NCI-H524 (cell line): Measurements from ENCODE around the gene VPS37B.

Experiments
- DNase-seq, 2 experiments: peaks; one replicate each; lab custom pipeline; 2025; lab: John Stamatoyannopoulos, UW

Gene VPS37B

GRCh38 chr12:122866379-122866778 lies 29.5 kb downstream of the VPS37B start:
- DNase-seq = no peak

DNA sequence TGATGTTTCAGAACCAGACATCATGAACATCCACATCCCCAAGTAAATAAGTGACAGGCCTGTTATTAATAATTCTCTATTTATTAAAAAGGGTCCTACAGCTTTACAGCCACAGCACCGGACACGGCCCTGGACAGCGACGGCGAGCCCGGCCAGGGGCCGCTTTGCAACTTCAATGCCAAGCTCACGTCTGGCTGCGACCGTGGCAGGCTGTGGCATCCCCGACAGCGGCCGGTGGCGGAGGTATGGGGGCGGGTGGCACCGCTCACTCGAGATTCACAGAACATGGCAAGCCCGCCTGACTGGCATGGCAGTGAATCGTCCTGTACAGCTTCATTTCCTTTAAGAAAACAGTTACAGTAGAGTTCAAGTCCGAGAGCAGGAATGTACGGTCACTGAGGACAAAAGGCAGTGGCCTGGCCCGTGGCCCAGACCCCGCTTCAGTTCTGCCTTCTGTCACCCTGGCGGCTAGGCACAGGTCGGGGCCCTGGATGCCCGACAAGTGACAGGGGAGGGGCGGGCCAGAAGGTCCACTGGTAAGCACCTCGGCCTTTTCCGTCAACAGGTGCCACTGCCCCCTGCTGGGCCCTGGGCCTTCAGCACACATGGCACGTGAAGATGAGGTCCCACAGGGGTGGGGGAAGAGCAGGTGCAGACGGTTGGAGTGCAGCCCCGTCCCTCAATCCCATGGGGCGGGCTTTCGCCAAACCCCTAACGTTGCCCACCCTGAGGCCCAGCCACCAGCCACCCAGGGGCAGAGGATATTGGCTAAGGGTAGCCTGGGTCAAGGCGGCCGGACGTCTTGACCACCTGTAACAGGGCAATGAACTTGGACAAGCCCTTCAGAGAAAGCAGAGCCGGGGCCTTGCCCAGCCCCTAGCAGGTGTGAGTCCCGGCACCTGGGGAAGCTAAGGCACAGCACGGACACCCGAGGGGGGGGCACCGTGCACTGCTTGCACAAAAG lies 30.4 kb downstream of the VPS37B start:
- peak; percentile 26 to 34 for DNase-seq

DNA sequence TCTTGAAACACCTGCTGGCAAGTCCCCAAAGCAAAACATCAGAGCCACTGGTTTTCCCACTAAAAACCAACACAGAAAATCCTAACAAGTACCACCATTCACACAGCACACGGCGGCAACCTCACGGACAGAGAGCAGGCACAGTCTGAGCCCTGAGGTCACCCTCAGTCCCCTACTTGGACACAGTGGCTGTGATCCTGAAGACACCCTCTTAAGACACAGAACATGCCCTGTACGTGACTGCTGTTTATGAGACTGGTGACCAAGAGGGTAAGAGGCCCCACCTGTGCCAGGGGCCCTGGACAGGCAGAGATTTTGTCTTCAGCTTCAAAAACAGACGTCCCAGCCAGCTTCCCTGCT lies 31.1 kb downstream of the VPS37B start:
- no peak for DNase-seq

DNA sequence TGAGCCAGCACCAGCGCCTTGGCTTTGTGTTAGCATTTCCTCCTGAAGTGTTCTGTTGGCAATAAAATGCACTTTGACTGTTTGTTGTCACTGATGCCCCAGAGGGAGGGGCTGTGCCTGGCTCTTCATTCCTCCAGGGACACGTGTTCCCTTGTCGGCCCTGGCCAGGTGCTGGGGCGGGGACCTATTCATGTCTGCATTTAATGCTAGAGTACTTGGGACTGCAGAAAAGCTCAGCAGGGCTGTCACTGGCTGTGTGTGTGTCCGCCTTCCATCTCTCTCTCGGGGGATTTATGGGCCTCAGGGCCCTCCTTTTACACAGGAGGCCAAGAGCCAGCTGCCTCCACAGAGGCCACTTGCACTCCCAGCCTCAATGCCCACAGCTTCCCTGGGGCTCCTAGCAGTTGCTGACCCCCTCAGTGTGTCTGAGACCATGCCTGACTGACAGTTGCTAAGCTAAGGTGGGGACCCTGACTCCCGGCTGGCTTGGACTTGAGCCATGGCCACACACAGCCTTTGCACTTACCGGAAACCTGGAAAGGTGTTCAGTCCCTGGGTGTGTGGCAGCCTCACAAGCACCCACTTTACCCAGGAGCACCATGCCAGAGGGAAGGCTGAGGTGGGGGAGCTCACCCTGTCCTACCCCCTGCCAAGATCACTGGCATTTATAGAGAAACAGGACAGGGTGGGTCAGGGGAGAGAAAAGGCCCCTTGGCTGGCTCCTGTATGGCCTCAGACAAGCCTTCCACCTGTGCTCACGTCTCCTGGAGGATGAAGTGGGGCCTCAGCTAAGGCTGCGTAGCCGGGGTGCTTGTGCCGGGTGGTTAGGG lies 32.8 kb downstream of the VPS37B start:
- peak in 1 of 2 experiments; percentile 47 for DNase-seq

DNA sequence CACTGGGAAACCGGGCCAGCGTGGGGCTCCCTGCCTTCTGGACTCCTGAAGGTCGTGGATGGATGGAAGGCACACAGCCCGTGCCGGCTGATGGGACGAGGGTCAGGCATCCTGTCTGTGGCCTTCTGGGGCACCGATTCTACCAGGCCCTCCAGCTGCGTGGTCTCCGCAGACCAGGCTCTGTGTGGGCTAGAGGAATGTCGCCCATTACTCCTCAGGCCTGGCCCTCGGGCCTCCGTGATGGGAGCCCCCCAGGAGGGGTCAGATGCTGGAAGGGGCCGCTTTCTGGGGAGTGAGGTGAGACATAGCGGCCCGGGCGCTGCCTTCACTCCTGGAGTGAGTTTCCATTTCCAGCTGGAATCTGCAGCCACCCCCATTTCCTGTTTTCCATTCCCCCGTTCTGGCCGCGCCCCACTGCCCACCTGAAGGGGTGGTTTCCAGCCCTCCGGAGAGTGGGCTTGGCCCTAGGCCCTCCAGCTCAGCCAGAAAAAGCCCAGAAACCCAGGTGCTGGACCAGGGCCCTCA lies 33.8 kb downstream of the VPS37B start:
- DNase-seq = no peak

GRCh38 chr12:122861587-122861970 lies 34.3 kb downstream of the VPS37B start:
- DNase-seq = no peak

- DNase-seq = no peak
Measured at GRCh38 chr12:122860854-122861586, 34.9 kb downstream of the VPS37B start.

DNA sequence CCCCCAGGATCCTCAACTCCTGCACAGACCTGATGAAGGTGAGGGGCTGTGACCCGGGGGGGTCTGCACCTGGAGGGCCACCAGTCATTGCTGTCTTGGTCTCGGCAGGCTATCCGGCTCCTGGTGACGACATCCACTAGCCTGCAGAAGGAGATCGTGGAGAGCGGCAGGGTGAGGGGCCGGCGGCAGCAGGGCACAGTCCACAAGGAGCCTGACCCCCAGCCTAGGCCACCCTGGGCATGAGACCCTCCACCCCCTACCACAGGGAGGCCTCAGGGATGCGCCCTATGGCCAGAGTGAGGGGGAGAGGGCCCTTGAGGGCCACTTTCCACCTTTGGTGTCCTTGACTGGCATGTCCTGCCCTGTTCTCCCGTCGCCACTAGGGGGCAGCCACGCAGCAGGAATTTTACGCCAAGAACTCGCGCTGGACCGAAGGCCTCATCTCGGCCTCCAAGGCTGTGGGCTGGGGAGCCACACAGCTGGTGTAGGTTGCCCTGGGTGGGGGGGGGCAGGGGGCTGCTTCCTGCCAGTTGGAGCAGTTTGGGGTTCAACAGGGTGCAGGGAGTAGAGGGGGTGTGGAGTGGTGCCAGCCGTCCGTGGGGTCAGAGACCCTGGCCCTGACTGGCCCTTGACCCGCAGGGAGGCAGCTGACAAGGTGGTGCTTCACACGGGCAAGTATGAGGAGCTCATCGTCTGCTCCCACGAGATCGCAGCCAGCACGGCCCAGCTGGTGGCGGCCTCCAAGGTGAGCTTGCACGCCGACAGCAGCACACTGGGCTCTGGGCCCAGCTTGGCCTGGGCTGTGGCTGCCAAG lies 35.7 kb downstream of the VPS37B start:
- DNase-seq = peak; percentile 21 to 71

GRCh38 chr12:122859303-122860039 lies 36.5 kb downstream of the VPS37B start:
- no peak for DNase-seq

DNA sequence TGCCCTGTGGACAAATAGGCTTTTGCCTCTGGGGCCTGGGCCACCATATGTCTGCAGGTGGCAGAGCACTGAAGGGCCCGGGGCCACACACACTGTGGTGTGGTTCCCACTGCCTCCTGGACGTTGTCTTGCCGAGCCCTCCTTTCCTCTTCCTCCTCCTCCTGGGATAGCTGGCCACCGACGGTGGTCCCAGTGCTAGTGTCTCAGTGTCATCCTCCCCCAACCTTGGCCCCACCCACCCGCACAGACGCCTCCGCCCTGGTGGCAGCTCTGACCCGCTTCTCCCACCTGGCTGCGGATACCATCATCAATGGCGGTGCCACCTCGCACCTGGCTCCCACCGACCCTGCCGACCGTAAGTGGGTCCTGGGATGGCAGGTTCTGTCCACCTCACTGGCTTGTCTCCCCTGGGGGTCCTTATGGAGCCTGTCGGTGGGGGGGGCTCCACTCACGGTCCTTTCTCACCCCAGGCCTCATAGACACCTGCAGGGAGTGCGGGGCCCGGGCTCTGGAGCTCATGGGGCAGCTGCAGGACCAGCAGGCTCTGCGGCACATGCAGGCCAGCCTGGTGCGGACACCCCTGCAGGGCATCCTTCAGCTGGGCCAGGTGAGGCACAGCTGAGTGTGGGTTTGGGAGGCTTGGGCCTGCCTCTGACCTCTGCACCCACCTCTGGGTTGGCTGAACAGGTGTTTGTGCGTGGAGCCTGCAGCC lies 37.2 kb downstream of the VPS37B start:
- DNase-seq = no peak

DNA sequence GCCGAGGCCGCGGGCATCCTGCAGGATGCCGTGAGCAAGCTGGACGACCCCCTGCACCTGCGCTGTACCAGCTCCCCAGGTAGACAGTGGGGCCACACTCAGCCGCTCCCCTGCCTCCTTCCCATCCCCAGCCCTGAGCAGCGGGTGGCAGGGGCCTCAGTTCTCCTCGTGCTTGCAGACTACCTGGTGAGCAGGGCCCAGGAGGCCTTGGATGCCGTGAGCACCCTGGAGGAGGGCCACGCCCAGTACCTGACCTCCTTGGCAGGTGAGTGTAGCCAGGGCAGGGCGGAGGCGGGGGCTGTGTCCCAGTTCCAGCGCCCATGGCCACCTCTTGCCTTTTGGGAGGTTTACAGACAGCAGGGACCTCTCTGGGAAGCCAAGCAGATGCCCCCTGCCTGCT lies 37.8 kb downstream of the VPS37B start:
- no peak for DNase-seq

DNA sequence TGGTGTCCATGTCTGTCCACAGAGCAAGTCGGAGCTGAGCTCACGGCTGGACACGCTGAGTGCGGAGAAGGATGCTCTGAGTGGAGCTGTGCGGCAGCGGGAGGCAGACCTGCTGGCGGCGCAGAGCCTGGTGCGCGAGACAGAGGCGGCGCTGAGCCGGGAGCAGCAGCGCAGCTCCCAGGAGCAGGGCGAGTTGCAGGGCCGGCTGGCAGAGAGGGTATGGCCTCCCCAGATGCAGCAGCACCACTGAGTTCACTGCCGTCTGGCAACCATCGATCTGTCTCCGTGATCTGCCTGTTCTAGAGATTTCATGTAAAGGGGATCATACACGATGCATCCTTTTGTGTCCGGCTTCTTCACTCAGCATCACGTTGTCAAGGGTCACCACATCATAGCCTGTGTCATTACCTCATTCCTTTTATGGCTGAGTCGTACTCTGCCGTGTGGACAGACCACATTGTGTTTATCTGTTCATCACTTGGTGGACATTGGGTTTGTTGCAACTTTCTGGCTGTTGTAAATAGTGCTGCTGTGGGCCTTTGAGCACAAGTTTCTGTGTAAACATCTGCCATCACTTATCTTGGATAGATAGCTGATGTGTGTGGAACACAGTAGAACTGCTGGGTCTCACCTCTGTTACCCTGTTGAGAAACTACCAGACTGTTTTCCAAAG lies 38.8 kb downstream of the VPS37B start:
- DNase-seq = no peak

DNA sequence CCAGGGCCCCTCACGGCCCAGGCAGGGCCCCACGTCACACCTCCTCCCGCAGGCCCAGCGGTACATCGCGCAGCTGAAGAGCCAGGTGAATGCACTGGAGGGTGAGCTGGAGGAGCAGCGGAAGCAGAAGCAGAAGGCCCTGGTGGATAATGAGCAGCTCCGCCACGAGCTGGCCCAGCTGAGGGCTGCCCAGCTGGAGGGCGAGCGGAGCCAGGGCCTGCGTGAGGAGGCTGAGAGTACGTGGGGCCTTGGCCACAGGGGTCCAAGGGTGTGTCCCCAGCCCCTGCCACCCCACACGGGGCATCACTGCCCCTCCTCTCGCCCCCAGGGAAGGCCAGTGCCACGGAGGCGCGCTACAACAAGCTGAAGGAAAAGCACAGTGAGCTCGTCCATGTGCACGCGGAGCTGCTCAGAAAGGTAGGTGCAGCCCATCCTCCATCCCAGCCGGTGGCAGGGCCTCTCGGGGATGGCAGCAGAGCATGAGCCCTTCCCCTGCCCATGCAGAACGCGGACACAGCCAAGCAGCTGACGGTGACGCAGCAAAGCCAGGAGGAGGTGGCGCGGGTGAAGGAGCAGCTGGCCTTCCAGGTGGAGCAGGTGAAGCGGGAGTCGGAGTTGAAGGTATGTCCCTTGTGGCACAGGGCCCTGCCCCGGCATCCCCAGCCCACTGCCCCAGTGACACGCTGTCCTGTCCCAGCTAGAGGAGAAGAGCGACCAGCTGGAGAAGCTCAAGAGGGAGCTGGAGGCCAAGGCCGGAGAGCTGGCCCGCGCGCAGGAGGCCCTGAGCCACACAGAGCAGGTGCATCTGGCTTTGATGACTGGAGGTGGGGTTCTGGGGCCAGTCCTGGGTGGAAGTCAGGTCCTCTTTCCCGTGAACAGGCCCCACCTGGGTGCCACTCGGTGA lies 39.7 kb downstream of the VPS37B start:
- DNase-seq = no peak

DNA sequence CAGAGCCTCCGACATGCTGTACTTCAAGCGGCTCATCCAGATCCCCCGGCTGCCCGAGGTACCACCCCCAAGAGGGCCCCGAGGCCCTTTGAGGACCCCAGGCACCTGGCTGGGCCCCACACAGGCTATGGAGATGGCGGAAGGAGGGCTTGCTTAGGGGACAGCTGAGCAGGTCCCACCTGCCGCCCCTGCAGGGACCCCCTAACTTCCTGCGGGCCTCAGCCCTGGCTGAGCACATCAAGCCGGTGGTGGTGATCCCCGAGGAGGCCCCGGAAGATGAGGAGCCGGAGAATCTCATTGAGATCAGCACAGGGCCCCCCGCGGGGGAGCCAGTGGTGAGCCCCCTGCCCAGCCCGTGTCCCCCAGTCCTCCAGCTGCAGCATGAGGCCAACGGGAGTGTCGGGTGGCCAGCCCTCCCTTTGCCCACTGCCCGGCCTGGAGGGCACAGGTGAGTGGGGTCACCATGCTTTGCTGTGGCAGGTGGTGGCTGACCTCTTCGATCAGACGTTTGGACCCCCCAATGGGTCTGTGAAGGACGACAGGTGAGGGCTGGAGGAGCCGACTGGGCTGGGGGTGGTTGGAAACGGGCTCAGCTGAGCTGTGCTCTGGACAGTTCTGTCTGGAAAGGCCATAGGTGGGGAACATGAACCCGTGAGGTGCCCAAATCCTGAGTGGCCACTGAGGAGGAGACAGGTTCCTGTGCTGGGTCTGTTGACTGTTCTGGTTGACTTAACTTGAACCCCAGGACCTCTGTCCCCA lies 40.7 kb downstream of the VPS37B start:
- DNase-seq = no peak

GRCh38 chr12:122854554-122854953 lies 41.4 kb downstream of the VPS37B start:
- DNase-seq = no peak

GRCh38 chr12:122853582-122854245 lies 42.2 kb downstream of the VPS37B start:
- no peak for DNase-seq
